K562 (cell line): ENCODE data around the gene PRELID1. TPM values are rescaled to one million over a fixed set of nuclear protein-coding genes. Genes with fewer than 3 reads are reported as not detected.

Experiments used
- CEBPG ChIP-seq, 3 experiments: fragments of 200-800 bp in 1 of 3; sonication (Bioruptor generic) in 1 of 3; sonication (generic) in 1 of 3; formaldehyde crosslinking in 1 of 3; IDR thresholded peaks in 2 of 3; conservative IDR thresholded peaks in 1 of 3; 2 replicates each; pipeline versions ENCODE4 v1.6.1 to v1.8.0; 2016 to 2022; ENCODE audit warnings: missing compliant biosample characterization in 2 of 3, missing genetic modification characterization in 2 of 3, mild to moderate bottlenecking in 1 of 3, missing genetic modification reagents in 1 of 3
- KDM1A ChIP-seq, 2 experiments: fragments of 450-650 bp; IDR thresholded peaks; 2 replicates each; pipeline ENCODE4 v1.6.1; 2016; ENCODE audit warnings: mild to moderate bottlenecking in 2 of 2
- MEF2A ChIP-seq: IDR thresholded peaks from 2 replicates; pipeline ENCODE4 v1.6.1; 2011; ENCODE audit warnings: low read depth, mild to moderate bottlenecking, low read length, moderate library complexity; ENCODE audit not compliant: control insufficient read depth
- NFXL1 ChIP-seq: fragments of 450-650 bp; formaldehyde crosslinking; IDR thresholded peaks from 2 replicates; pipeline ENCODE4 v1.4.0; 2021; ENCODE audit warnings: mild to moderate bottlenecking
- NR1H2 ChIP-seq: sonication (generic); formaldehyde crosslinking; IDR thresholded peaks from 2 replicates; pipeline ENCODE4 v1.4.0; 2020; ENCODE audit warnings: mild to moderate bottlenecking, missing genetic modification reagents
- SNIP1 ChIP-seq: fragments of 450-650 bp; IDR thresholded peaks from 2 replicates; pipeline ENCODE4 v1.7.1; 2017; ENCODE audit warnings: low read depth, mild to moderate bottlenecking
- SPI1 ChIP-seq: IDR thresholded peaks from 2 replicates; pipeline ENCODE4 v1.6.1; 2011; ENCODE audit warnings: low read depth, low read length, control low read depth, borderline replicate concordance
- TRIM24 ChIP-seq, 2 experiments: fragments of 450-650 bp; IDR thresholded peaks; 2 replicates each; pipeline ENCODE4 v1.6.1; 2016
- ZBED1 ChIP-seq: IDR thresholded peaks from 2 replicates; pipeline ENCODE4 v1.6.1; 2014
- ZNF23 ChIP-seq: fragments of 250-450 bp; sonication (Bioruptor Pico); IDR thresholded peaks from 2 replicates; pipeline ENCODE4 v1.4.0; 2020; ENCODE audit warnings: mild to moderate bottlenecking
- ZNF586 ChIP-seq: fragments of 450-650 bp; formaldehyde crosslinking; conservative IDR thresholded peaks from 2 replicates; pipeline ENCODE4 v1.4.0; 2020; ENCODE audit warnings: mild to moderate bottlenecking, moderate library complexity
- polyA plus RNA-seq, 8 experiments: library from polyadenylated mRNA; depleted of rRNA in 4 of 8; stranded (reverse) in 5 of 8; unstranded in 3 of 8; fragments of >200 nt; fragmentation: Nextera tagmentation in 2 of 8; fragmentation: Illumina TruSeq in 1 of 8; extraction: Ambion mirVana in 2 of 8; extraction: Trizol in 1 of 8; gene quantifications; 2 replicates each; pipeline versions ENCODE4 v1.2.1 to v1.2.3, GENCODE V29; 2011 to 2014; ENCODE audit warnings: inconsistent platforms in 1 of 8, missing spikeins in 1 of 8
- total RNA-seq, 7 experiments: library from RNA; depleted of rRNA in 6 of 7; stranded (reverse); fragments of >200 nt in 6 of 7; fragmentation: Illumina TruSeq in 2 of 7; extraction: Trizol in 2 of 7; gene quantifications; 2 replicates each; pipeline versions ENCODE4 v1.2.1 to v1.2.3, GENCODE V29; 2011 to 2021; ENCODE audit warnings: low replicate concordance in 1 of 7
- TF ChIP-seq, protein P1 (sequence below): sonication (generic); formaldehyde crosslinking; IDR thresholded peaks from 2 replicates; pipeline ENCODE4 v1.8.1; 2023; ENCODE audit warnings: mild to moderate bottlenecking, missing genetic modification reagents, moderate library complexity
- TF ChIP-seq, protein P2 (sequence below): fragments of 250-450 bp; sonication (Bioruptor Pico); IDR thresholded peaks from 2 replicates; pipeline ENCODE4 v1.8.0; 2021; ENCODE audit warnings: mild to moderate bottlenecking, moderate library complexity
- TF ChIP-seq, protein P3 (sequence below): sonication (generic); formaldehyde crosslinking; IDR thresholded peaks from 2 replicates; pipeline ENCODE4 v1.8.0; 2022; ENCODE audit warnings: mild to moderate bottlenecking, missing genetic modification reagents
- TF ChIP-seq, protein P4 (sequence below): IDR thresholded peaks from 2 replicates; pipeline ENCODE4 v1.6.1; 2012; ENCODE audit warnings: low read depth, low read length, improper control_type of control experiment, borderline replicate concordance
- TF ChIP-seq, protein P5 (sequence below): sonication (generic); formaldehyde crosslinking; IDR thresholded peaks from 2 replicates; pipeline ENCODE4 v1.8.0; 2022; ENCODE audit warnings: missing genetic modification reagents, mild to moderate bottlenecking, borderline replicate concordance

Gene PRELID1
- total and polyA plus RNA-seq, 9 of the 15 experiments (the other 6 are each of a cell fraction or from before 2014, with no cell fraction given), result 40.1 to 484 (median 340) TPM

DNA sequence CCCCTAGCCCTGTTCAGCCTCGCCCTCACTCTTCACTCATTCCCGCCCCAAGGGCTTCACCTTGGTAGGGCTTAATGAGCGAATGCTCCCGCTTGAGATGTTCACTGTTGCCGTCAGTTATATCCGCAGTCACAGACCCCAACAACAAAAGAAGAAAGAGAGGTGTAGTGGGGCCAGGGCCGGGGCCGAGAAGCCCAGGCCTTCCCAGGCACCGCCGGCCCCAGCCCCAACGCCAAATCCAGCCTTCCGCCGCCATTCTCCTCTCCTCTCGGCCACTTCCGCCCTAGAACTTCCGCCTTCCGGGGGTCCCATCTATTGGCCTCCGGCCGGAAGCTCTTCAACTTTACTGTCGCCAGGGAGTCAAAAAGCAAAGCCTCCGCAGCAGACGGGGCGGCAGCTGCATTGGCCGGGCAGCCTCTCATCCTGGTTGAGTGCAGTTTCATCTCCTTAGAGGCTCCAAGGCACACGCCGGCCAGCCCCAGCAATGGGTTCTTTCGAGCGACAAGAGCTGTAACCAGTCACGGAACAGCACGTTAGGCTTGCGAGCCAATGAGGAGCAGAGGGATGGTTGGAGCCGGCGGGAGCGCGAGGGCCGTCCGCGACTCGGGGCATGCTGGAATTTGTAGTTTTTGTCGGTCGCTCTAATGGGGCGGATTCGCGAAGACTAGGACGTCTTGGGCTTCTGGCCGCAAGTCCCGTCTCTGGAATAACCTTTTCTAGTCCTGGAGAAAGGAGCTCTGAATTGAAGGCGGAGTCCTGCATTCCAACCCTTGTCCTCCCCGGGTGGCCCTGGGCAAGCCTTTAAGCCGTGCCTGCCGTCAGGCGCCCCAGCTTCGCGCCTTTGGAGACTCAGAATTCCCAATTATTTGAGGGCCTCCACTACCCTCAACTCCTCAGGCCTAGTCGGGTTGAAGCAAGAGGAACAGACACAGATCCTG lies 48.1 kb downstream of the PRELID1 start, which contains the start of gene LMAN2 (continued):
- TF ChIP-seq, protein P1, sequence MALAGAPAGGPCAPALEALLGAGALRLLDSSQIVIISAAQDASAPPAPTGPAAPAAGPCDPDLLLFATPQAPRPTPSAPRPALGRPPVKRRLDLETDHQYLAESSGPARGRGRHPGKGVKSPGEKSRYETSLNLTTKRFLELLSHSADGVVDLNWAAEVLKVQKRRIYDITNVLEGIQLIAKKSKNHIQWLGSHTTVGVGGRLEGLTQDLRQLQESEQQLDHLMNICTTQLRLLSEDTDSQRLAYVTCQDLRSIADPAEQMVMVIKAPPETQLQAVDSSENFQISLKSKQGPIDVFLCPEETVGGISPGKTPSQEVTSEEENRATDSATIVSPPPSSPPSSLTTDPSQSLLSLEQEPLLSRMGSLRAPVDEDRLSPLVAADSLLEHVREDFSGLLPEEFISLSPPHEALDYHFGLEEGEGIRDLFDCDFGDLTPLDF, result peak; percentile 85
- TF ChIP-seq, protein P2, sequence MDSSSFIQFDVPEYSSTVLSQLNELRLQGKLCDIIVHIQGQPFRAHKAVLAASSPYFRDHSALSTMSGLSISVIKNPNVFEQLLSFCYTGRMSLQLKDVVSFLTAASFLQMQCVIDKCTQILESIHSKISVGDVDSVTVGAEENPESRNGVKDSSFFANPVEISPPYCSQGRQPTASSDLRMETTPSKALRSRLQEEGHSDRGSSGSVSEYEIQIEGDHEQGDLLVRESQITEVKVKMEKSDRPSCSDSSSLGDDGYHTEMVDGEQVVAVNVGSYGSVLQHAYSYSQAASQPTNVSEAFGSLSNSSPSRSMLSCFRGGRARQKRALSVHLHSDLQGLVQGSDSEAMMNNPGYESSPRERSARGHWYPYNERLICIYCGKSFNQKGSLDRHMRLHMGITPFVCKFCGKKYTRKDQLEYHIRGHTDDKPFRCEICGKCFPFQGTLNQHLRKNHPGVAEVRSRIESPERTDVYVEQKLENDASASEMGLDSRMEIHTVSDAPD (CRISPR knock-in tag), result no peak
- TF ChIP-seq, protein P3, sequence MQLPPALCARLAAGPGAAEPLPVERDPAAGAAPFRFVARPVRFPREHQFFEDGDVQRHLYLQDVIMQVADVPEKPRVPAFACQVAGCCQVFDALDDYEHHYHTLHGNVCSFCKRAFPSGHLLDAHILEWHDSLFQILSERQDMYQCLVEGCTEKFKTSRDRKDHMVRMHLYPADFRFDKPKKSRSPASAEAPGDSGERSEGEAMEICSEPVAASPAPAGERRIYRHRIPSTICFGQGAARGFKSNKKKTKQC (CRISPR knock-in tag), result no peak; the same call in 1 of the 2 replicates
- TF ChIP-seq CEBPG (CRISPR knock-in tag; IDR thresholded peaks at IDR 0.05), result no peak
- TF ChIP-seq CEBPG (tag; conservative IDR thresholded peaks at IDR 0.05 in 1 of 2, IDR thresholded peaks at IDR 0.05 in 1 of 2), result no peak
- 0 out of 2 replicates have a peak, but pooled peaks have one; percentile 75 for TF ChIP-seq NR1H2 (CRISPR knock-in tag)
- TF ChIP-seq SNIP1, result no peak
- TF ChIP-seq SPI1, result peak; percentile 81
- TF ChIP-seq ZNF23 (CRISPR knock-in tag), result no peak
- no peak for TF ChIP-seq KDM1A (IDR thresholded peaks at IDR 0.05)
- peak in 1 of 2 experiments; percentile 98; a peak in 2 of 4 replicates for TF ChIP-seq TRIM24 (IDR thresholded peaks at IDR 0.05)
- no peak for TF ChIP-seq ZBED1
- no peak for TF ChIP-seq NFXL1 (CRISPR knock-in tag)
- TF ChIP-seq MEF2A, result no peak
- no peak for TF ChIP-seq ZNF586 (CRISPR knock-in tag)
- TF ChIP-seq, protein P4, sequence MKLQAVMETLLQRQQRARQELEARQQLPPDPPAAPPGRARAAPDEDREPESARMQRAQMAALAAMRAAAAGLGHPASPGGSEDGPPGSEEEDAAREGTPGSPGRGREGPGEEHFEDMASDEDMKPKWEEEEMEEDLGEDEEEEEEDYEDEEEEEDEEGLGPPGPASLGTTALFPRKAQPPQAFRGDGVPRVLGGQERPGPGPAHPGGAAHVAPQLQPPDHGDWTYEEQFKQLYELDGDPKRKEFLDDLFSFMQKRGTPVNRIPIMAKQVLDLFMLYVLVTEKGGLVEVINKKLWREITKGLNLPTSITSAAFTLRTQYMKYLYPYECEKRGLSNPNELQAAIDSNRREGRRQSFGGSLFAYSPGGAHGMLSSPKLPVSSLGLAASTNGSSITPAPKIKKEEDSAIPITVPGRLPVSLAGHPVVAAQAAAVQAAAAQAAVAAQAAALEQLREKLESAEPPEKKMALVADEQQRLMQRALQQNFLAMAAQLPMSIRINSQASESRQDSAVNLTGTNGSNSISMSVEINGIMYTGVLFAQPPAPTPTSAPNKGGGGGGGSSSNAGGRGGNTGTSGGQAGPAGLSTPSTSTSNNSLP, result no peak
- TF ChIP-seq, protein P5, sequence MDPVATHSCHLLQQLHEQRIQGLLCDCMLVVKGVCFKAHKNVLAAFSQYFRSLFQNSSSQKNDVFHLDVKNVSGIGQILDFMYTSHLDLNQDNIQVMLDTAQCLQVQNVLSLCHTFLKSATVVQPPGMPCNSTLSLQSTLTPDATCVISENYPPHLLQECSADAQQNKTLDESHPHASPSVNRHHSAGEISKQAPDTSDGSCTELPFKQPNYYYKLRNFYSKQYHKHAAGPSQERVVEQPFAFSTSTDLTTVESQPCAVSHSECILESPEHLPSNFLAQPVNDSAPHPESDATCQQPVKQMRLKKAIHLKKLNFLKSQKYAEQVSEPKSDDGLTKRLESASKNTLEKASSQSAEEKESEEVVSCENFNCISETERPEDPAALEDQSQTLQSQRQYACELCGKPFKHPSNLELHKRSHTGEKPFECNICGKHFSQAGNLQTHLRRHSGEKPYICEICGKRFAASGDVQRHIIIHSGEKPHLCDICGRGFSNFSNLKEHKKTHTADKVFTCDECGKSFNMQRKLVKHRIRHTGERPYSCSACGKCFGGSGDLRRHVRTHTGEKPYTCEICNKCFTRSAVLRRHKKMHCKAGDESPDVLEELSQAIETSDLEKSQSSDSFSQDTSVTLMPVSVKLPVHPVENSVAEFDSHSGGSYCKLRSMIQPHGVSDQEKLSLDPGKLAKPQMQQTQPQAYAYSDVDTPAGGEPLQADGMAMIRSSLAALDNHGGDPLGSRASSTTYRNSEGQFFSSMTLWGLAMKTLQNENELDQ (CRISPR knock-in tag), result 0 out of 2 replicates have a peak, but pooled peaks have one; percentile 57
